SK-N-SH treated with all-trans-retinoic acid at 6 μM for 48 hours (cell line): ENCODE data around the gene DNAJC1.
"Not testable (repeated sequence)": the region's sequence is repeated elsewhere in the genome, so short reads cannot be mapped to it uniquely, and the experiment has no call there.

Source experiments
- ATAC-seq: fragments of 200-7000 bp; cut with Tn5 transposase; 3 replicates; pipeline ENCODE4 v1.9.1; 2020; ENCODE audit warnings: mild to moderate bottlenecking, moderate library complexity
- ARNTL ChIP-seq: fragments of 450-650 bp; formaldehyde crosslinking; IDR thresholded peaks from 2 replicates; pipeline ENCODE4 v1.5.0; 2020; ENCODE audit warnings: low read depth, mild to moderate bottlenecking, moderate library complexity, borderline replicate concordance
- CSDC2 ChIP-seq: fragments of 250-450 bp; sonication (Bioruptor Pico); IDR thresholded peaks from 2 replicates; pipeline ENCODE4 v1.5.0; 2020; ENCODE audit warnings: mild to moderate bottlenecking, moderate library complexity
- ESRRG ChIP-seq: fragments of 250-450 bp; sonication (Bioruptor Pico); IDR thresholded peaks from 2 replicates; pipeline ENCODE4 v1.6.1; 2021; ENCODE audit warnings: mild to moderate bottlenecking
- GLIS3 ChIP-seq: fragments of 250-450 bp; sonication (Bioruptor Pico); IDR thresholded peaks from 2 replicates; pipeline ENCODE4 v1.5.0; 2020; ENCODE audit warnings: mild to moderate bottlenecking, moderate library complexity
- ISL1 ChIP-seq: fragments of 250-450 bp; sonication (Bioruptor Pico); IDR thresholded peaks from 2 replicates; pipeline ENCODE4 v2.1.2; 2022; ENCODE audit warnings: mild to moderate bottlenecking, moderate library complexity
- OSR1 ChIP-seq: fragments of 250-450 bp; sonication (Bioruptor Pico); IDR thresholded peaks from 2 replicates; pipeline ENCODE4 v1.8.0; 2022; ENCODE audit warnings: moderate library complexity, mild to moderate bottlenecking, inconsistent platforms
- PPARA ChIP-seq: fragments of 250-450 bp; sonication (Bioruptor Pico); IDR thresholded peaks from 2 replicates; pipeline ENCODE4 v1.5.0; 2020; ENCODE audit warnings: mild to moderate bottlenecking, borderline replicate concordance
- RARB ChIP-seq: fragments of 250-450 bp; sonication (Bioruptor Pico); IDR thresholded peaks from 2 replicates; pipeline ENCODE4 v1.8.0; 2021; ENCODE audit warnings: mild to moderate bottlenecking, moderate library complexity
- SNAI2 ChIP-seq: fragments of 250-450 bp; sonication (Bioruptor Pico); IDR thresholded peaks from 2 replicates; pipeline ENCODE4 v1.5.0; 2020; ENCODE audit warnings: mild to moderate bottlenecking, moderate library complexity
- TCF4 ChIP-seq: fragments of 250-450 bp; sonication (Bioruptor Pico); IDR thresholded peaks from 2 replicates; pipeline ENCODE4 v1.8.0; 2021; ENCODE audit warnings: mild to moderate bottlenecking, moderate library complexity, borderline replicate concordance
- TOX ChIP-seq: fragments of 250-450 bp; sonication (Bioruptor Pico); IDR thresholded peaks from 2 replicates; pipeline ENCODE4 v1.8.0; 2021; ENCODE audit warnings: mild to moderate bottlenecking, moderate library complexity, borderline replicate concordance
- ZFP30 ChIP-seq: fragments of 450-650 bp; formaldehyde crosslinking; IDR thresholded peaks from 2 replicates; pipeline ENCODE4 v1.5.0; 2022; ENCODE audit warnings: mild to moderate bottlenecking, moderate library complexity
- ZNF565 ChIP-seq: fragments of 450-650 bp; formaldehyde crosslinking; conservative IDR thresholded peaks from 2 replicates; pipeline ENCODE4 v1.5.0; 2020; ENCODE audit warnings: low read depth, mild to moderate bottlenecking, moderate library complexity
- ZNF70 ChIP-seq: fragments of 450-650 bp; formaldehyde crosslinking; IDR thresholded peaks from 2 replicates; pipeline ENCODE4 v1.5.0; 2020; ENCODE audit warnings: mild to moderate bottlenecking, moderate library complexity
- ZNF8 ChIP-seq: fragments of 450-650 bp; formaldehyde crosslinking; IDR thresholded peaks from 2 replicates; pipeline ENCODE4 v1.5.0; 2020; ENCODE audit warnings: mild to moderate bottlenecking, moderate library complexity
- TF ChIP-seq, protein P1 (sequence below): fragments of 250-450 bp; sonication (Bioruptor Pico); IDR thresholded peaks from 2 replicates; pipeline ENCODE4 v1.5.0; 2020; ENCODE audit warnings: mild to moderate bottlenecking, moderate library complexity
- TF ChIP-seq, protein P2 (sequence below): fragments of 250-450 bp; sonication (Bioruptor Pico); IDR thresholded peaks from 2 replicates; pipeline ENCODE4 v1.8.0; 2021; ENCODE audit warnings: low read depth, mild to moderate bottlenecking, moderate library complexity, borderline replicate concordance
- TF ChIP-seq, protein P3 (sequence below): fragments of 250-450 bp; sonication (Bioruptor Pico); IDR thresholded peaks from 2 replicates; pipeline ENCODE4 v1.5.1; 2020; ENCODE audit warnings: low read depth, mild to moderate bottlenecking, moderate library complexity

DNAJC1 gene

DNA sequence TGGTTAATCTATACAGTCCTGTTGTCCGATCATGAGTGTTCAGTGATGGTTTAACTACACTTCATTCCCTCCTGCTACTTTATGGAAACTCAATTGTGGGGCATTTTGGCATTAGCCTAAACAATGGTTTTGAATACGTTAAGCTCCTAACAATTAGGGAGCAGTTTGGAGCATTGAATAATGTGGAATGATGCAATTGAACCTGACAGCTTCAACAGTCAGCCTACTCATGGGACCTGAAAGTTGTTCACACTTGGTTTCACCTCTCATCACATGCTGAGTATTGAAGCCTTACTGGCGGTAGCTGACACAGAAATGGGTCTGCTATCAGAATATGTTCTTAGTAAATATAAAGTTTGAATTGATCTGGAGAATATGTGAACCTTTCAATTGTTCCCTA lies 283.4 kb downstream of the DNAJC1 start (continued):
- TF ChIP-seq, protein P1, sequence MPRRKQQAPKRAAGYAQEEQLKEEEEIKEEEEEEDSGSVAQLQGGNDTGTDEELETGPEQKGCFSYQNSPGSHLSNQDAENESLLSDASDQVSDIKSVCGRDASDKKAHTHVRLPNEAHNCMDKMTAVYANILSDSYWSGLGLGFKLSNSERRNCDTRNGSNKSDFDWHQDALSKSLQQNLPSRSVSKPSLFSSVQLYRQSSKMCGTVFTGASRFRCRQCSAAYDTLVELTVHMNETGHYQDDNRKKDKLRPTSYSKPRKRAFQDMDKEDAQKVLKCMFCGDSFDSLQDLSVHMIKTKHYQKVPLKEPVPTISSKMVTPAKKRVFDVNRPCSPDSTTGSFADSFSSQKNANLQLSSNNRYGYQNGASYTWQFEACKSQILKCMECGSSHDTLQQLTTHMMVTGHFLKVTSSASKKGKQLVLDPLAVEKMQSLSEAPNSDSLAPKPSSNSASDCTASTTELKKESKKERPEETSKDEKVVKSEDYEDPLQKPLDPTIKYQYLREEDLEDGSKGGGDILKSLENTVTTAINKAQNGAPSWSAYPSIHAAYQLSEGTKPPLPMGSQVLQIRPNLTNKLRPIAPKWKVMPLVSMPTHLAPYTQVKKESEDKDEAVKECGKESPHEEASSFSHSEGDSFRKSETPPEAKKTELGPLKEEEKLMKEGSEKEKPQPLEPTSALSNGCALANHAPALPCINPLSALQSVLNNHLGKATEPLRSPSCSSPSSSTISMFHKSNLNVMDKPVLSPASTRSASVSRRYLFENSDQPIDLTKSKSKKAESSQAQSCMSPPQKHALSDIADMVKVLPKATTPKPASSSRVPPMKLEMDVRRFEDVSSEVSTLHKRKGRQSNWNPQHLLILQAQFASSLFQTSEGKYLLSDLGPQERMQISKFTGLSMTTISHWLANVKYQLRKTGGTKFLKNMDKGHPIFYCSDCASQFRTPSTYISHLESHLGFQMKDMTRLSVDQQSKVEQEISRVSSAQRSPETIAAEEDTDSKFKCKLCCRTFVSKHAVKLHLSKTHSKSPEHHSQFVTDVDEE (CRISPR knock-in tag): no peak
- TF ChIP-seq ESRRG (no peak), PPARA (CRISPR knock-in tag) (no peak), ZFP30 (CRISPR knock-in tag) (no peak), SNAI2 (CRISPR knock-in tag) (no peak), ISL1 (CRISPR knock-in tag) (no peak), RARB (CRISPR knock-in tag) (no peak), ZNF565 (CRISPR knock-in tag) (no peak)

DNA sequence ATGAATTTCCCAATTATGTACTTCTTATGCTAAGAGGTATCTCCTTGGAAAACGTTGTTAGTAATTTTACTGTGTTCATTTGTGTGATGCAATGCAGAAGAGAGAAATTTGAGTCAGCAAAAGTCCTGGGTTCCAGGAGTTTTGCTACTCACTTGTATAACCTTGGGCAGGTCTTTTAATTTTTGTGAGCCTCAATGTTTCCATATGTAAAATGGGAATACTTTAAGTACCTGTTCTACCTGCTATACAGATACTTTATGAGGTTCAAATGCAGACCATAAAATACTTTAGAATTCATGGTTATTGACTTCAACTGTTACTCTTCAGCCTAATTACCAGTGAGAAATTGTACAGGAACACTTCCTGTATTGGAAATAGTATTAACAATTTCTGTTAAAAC lies 284.0 kb downstream of the DNAJC1 start:
- ATAC-seq: no peak

DNA sequence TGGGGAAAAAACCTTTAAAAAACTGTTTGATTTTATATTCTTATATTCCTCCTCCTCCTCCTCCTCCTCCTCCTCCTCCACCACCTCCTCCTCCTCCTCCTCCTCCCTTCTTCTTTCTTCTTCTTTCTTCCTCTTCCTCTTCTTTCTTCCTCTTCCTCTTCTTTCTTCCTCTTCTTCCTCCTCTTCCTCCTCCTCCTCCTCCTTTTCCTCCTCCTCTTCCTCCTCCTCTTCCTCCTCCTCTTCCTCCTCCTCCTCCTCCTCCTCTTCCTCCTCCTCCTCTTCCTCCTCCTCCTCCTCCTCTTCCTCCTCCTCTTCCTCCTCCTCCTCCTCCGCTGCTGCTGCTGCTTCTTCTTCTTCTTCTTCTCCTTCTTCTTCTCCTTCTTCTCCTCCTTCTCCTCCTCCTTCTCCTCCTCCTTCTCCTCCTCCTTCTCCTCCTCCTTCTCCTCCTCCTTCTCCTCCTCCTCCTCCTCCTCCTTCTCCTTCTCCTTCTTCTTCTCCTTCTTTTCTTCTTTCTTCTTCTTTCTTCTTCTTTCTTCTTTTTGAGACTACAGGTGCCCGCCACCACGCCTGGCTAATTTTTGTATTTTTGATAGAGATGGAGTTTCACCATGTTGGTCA lies 286.0 kb downstream of the DNAJC1 start:
- ATAC-seq: not testable (repeated sequence)

More for the DNA sequence above, 284.0 kb downstream of the DNAJC1 start:
- no peak for TF ChIP-seq ZNF8 (CRISPR knock-in tag)
- TF ChIP-seq, protein P1 (CRISPR knock-in tag): no peak
- no peak for TF ChIP-seq ZNF70 (CRISPR knock-in tag)
- TF ChIP-seq OSR1: no peak
- TF ChIP-seq, protein P2, sequence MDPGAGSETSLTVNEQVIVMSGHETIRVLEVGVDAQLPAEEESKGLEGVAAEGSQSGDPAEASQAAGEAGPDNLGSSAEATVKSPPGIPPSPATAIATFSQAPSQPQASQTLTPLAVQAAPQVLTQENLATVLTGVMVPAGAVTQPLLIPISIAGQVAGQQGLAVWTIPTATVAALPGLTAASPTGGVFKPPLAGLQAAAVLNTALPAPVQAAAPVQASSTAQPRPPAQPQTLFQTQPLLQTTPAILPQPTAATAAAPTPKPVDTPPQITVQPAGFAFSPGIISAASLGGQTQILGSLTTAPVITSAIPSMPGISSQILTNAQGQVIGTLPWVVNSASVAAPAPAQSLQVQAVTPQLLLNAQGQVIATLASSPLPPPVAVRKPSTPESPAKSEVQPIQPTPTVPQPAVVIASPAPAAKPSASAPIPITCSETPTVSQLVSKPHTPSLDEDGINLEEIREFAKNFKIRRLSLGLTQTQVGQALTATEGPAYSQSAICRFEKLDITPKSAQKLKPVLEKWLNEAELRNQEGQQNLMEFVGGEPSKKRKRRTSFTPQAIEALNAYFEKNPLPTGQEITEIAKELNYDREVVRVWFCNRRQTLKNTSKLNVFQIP (CRISPR knock-in tag): no peak
- no peak for TF ChIP-seq ZNF565 (CRISPR knock-in tag)
- no peak for TF ChIP-seq ARNTL
- TF ChIP-seq ESRRG: no peak
- TF ChIP-seq SNAI2 (CRISPR knock-in tag): no peak
- no peak for TF ChIP-seq ZFP30 (CRISPR knock-in tag)
- no peak for TF ChIP-seq PPARA (CRISPR knock-in tag)
- TF ChIP-seq CSDC2: no peak
- TF ChIP-seq ISL1 (CRISPR knock-in tag): no peak
- TF ChIP-seq GLIS3 (CRISPR knock-in tag): no peak
- TF ChIP-seq TCF4: no peak
- TF ChIP-seq, protein P3, sequence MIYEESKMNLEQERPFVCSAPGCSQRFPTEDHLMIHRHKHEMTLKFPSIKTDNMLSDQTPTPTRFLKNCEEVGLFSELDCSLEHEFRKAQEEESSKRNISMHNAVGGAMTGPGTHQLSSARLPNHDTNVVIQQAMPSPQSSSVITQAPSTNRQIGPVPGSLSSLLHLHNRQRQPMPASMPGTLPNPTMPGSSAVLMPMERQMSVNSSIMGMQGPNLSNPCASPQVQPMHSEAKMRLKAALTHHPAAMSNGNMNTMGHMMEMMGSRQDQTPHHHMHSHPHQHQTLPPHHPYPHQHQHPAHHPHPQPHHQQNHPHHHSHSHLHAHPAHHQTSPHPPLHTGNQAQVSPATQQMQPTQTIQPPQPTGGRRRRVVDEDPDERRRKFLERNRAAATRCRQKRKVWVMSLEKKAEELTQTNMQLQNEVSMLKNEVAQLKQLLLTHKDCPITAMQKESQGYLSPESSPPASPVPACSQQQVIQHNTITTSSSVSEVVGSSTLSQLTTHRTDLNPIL (CRISPR knock-in tag): no peak
- TF ChIP-seq TOX (CRISPR knock-in tag): no peak

DNA sequence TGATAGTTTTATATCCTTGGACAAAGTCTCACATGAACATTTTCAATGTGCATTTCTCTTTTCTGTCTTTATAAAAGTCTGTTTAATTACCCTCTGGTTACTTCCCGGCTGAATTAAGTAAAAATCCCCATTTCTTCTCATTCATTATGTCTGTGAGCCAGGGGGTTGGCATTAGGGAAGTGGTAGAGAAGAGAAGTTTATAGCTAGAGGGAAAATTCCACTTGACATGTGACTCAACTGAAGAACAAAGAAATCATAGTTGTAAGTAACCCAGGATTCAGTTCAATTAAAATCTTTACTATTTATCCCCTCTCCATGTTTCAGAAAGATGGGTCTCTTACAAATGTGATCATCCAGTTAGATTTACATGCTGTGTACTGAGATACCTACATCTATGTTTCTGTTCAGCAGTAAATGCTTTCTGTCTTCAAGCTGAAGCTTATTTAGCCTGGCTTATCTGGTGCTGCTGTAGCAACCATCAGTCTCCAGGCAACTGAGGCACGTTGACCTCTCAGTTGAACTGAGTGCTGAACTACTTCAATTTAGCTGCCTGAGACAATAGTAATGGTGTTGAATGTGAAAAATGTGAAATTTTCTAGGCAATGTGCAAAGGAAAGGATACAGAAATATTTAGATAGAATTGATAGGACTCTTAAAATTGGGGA lies 287.9 kb downstream of the DNAJC1 start:
- no peak for ATAC-seq
- no peak for TF ChIP-seq ISL1 (CRISPR knock-in tag)
- TF ChIP-seq TOX (CRISPR knock-in tag): no peak
- no peak for TF ChIP-seq ZNF70 (CRISPR knock-in tag)
- TF ChIP-seq CSDC2: no peak
- TF ChIP-seq, all 23 proteins: peak for 0
